Measurements from ENCODE around the gene CRB1.

Gene CRB1

DNA sequence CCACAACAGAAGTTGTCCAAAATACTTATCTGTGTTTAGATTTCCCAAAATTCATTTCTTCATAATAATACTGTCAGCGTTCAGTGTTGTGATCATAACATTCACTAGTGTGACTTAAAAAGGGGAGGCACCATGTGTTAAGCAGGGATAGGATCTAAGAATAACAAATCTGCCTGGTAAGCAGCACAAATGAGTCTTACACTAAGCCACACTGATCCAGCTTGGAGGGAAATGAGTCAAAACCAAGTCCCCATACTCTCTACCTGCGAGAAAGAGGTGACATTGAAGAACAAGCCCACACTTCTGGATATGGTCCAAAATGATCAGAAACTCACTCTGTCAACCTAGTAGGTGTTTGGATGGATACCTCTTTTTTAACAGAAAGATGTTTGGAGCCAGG, 145.5 kb downstream of the CRB1 start:
- Histone ChIP-seq H2AK5ac (ENCODE audit: low read length) (no peak overlapping the region), H3K36me3 (ENCODE audit: control insufficient read depth in 1 of 2, insufficient read depth in 2 of 2, low read length in 2 of 2) (no peaks in the 10 kb centered on the region), H2BK12ac (ENCODE audit: low read length) (no peak overlapping the region), H4K91ac (ENCODE audit: low read depth, low read length) (no peak overlapping the region), H3K4me1 (ENCODE audit: control insufficient read depth in 1 of 2, insufficient read depth in 2 of 2, low read length in 2 of 2) (no peaks in the 10 kb centered on the region), H3K79me1 (ENCODE audit: low read length) (no peaks in the 10 kb centered on the region), H3K23ac (ENCODE audit: low read length) (no peak overlapping the region), H3K9me3 (ENCODE audit: insufficient read depth, low read depth, low read length) (no peaks in the 10 kb centered on the region), H3K4ac (ENCODE audit: low read depth, low read length) (no peak overlapping the region), H3K27ac (ENCODE audit: low read depth, low read length) (no peak overlapping the region), H2AFZ (ENCODE audit: insufficient read depth, low read length, poor library complexity) (no peak overlapping the region), H3K14ac (ENCODE audit: low read length) (no peak overlapping the region), H3K18ac (ENCODE audit: low read length) (no peak overlapping the region), H3K4me2 (ENCODE audit: low read length) (no peak overlapping the region), H4K8ac (ENCODE audit: low read depth, low read length) (no peak overlapping the region), H3K27me3 (ENCODE audit: insufficient read depth, low read length) (no peaks in the 10 kb centered on the region), H3K4me3 (ENCODE audit: low read depth, low read length) (no peak overlapping the region), H2BK120ac (ENCODE audit: insufficient read depth, low read length, poor library complexity) (no peak overlapping the region), H4K12ac (ENCODE audit: low read depth, low read length) (no peak overlapping the region), H3K79me2 (ENCODE audit: control insufficient read depth, insufficient read depth, low read length, poor library complexity) (no peaks in the 10 kb centered on the region), H3K9ac (ENCODE audit: low read length) (no peak overlapping the region), H2BK5ac (ENCODE audit: low read depth, low read length, poor library complexity) (no peak overlapping the region)
- no CpG with 5 or more reads among the region's 2 CpGs for WGBS (ENCODE audit: extremely low coverage, insufficient coverage, insufficient read length)
- DNase-seq: no peak

DNA sequence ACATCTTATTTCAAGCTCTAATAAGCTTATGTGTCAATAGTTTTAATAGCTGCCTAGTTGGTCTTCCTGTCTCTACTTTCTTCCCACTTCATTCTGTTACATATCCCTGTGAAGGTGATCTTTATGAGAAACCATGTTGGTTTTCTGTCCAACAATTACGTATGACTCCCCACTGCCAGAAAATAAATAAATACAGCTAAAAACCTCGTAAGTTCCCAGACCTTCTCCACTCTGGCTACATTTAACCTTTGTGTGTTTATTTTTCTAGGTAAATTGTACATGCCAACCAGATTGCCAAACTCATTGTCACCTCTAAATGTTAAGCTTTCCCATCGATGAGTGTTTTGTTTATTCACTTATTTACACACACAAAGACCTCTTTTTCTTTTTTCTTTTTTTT, 147.2 kb downstream of the CRB1 start:
- no peaks in the 10 kb centered on the region for H3K4me1 ChIP-seq (ENCODE audit: control insufficient read depth in 1 of 2, insufficient read depth in 2 of 2, low read length in 2 of 2)
- H3K23ac ChIP-seq (ENCODE audit: low read length): no peak overlapping the region
- H3K27ac ChIP-seq (ENCODE audit: low read depth, low read length): no peak overlapping the region
- no peaks in the 10 kb centered on the region for H3K79me2 ChIP-seq (ENCODE audit: control insufficient read depth, insufficient read depth, low read length, poor library complexity)
- no CpG with 5 or more reads among the region's 3 CpGs for WGBS (ENCODE audit: extremely low coverage, insufficient coverage, insufficient read length)
- no peak overlapping the region for H3K4me2 ChIP-seq (ENCODE audit: low read length)
- H2AK5ac ChIP-seq (ENCODE audit: low read length): no peak overlapping the region
- H2AFZ ChIP-seq (ENCODE audit: insufficient read depth, low read length, poor library complexity): no peak overlapping the region
- no peak overlapping the region for H2BK5ac ChIP-seq (ENCODE audit: low read depth, low read length, poor library complexity)
- H3K18ac ChIP-seq (ENCODE audit: low read length): no peak overlapping the region
- H4K8ac ChIP-seq (ENCODE audit: low read depth, low read length): no peak overlapping the region
- no peak overlapping the region for H4K12ac ChIP-seq (ENCODE audit: low read depth, low read length)
- H3K4ac ChIP-seq (ENCODE audit: low read depth, low read length): no peak overlapping the region
- DNase-seq: no peak
- no peak overlapping the region for H4K91ac ChIP-seq (ENCODE audit: low read depth, low read length)
- no peaks in the 10 kb centered on the region for H3K79me1 ChIP-seq (ENCODE audit: low read length)
- H3K9ac ChIP-seq (ENCODE audit: low read length): no peak overlapping the region
- H3K4me3 ChIP-seq (ENCODE audit: low read depth, low read length): no peak overlapping the region
- no peaks in the 10 kb centered on the region for H3K9me3 ChIP-seq (ENCODE audit: insufficient read depth, low read depth, low read length)
- no peak overlapping the region for H3K14ac ChIP-seq (ENCODE audit: low read length)
- H3K27me3 ChIP-seq (ENCODE audit: insufficient read depth, low read length): no peaks in the 10 kb centered on the region
- no peaks in the 10 kb centered on the region for H3K36me3 ChIP-seq (ENCODE audit: control insufficient read depth in 1 of 2, insufficient read depth in 2 of 2, low read length in 2 of 2)
- H2BK12ac ChIP-seq (ENCODE audit: low read length): no peak overlapping the region
- H2BK120ac ChIP-seq (ENCODE audit: insufficient read depth, low read length, poor library complexity): no peak overlapping the region

DNA sequence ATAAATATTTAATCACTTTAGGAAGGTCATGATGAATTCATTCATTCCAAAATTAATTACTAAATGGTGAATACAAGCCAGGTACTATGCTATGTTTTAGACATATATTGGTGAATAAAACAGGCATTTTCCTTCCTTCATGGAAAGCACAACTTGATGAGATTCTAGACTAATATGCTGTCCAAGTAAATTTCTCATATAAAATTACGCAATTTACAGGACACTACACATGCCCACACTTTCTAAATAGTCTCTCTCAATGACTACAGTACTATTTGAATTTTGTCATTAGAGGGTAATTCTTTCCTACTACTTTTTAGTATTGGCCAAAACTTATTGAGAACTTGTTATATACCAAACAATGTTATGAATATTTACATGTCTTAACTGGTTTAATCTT, 150.6 kb downstream of the CRB1 start:
- Histone ChIP-seq H3K27me3 (ENCODE audit: insufficient read depth, low read length) (no peaks in the 10 kb centered on the region), H3K14ac (ENCODE audit: low read length) (no peak overlapping the region), H4K12ac (ENCODE audit: low read depth, low read length) (no peak overlapping the region), H2AK5ac (ENCODE audit: low read length) (no peak overlapping the region), H3K18ac (ENCODE audit: low read length) (no peak overlapping the region), H3K9me3 (ENCODE audit: insufficient read depth, low read depth, low read length) (no peaks in the 10 kb centered on the region), H4K91ac (ENCODE audit: low read depth, low read length) (no peak overlapping the region), H2AFZ (ENCODE audit: insufficient read depth, low read length, poor library complexity) (no peak overlapping the region), H3K79me1 (ENCODE audit: low read length) (no peaks in the 10 kb centered on the region), H3K23ac (ENCODE audit: low read length) (no peak overlapping the region), H3K36me3 (ENCODE audit: control insufficient read depth in 1 of 2, insufficient read depth in 2 of 2, low read length in 2 of 2) (no peaks in the 10 kb centered on the region), H3K4me1 (ENCODE audit: control insufficient read depth in 1 of 2, insufficient read depth in 2 of 2, low read length in 2 of 2) (no peaks in the 10 kb centered on the region), H3K79me2 (ENCODE audit: control insufficient read depth, insufficient read depth, low read length, poor library complexity) (no peaks in the 10 kb centered on the region), H2BK12ac (ENCODE audit: low read length) (no peak overlapping the region), H3K4me2 (ENCODE audit: low read length) (no peak overlapping the region), H3K27ac (ENCODE audit: low read depth, low read length) (no peak overlapping the region), H2BK5ac (ENCODE audit: low read depth, low read length, poor library complexity) (no peak overlapping the region), H4K8ac (ENCODE audit: low read depth, low read length) (no peak overlapping the region), H3K4ac (ENCODE audit: low read depth, low read length) (no peak overlapping the region), H3K4me3 (ENCODE audit: low read depth, low read length) (no peak overlapping the region), H3K9ac (ENCODE audit: low read length) (no peak overlapping the region), H2BK120ac (ENCODE audit: insufficient read depth, low read length, poor library complexity) (no peak overlapping the region)
- WGBS (ENCODE audit: extremely low coverage, insufficient coverage, insufficient read length): no CpG with 5 or more reads among the region's 1 CpG
- no peak for DNase-seq

DNA sequence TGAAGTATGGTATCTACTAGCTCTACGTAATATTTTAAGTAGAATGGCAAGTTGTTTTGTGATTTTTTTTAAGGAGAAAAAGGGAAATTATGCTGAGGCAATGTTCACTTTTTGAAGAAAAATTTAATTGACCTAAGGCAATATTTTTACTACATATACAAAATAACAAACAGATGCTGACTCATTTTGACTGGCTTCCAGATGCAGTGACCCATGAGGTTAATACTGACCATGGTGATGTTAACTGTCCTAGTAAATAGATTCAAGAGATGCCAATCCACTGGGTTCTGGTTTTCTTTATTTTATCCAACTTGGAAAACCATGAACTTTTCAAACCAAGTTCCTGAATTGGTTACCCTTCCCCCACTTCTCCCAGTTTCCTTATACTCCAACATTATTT, 154.9 kb downstream of the CRB1 start:
- Histone ChIP-seq H3K27me3 (ENCODE audit: insufficient read depth, low read length) (no peaks in the 10 kb centered on the region), H2BK120ac (ENCODE audit: insufficient read depth, low read length, poor library complexity) (no peak overlapping the region), H2BK5ac (ENCODE audit: low read depth, low read length, poor library complexity) (no peak overlapping the region), H3K27ac (ENCODE audit: low read depth, low read length) (no peak overlapping the region), H3K79me2 (ENCODE audit: control insufficient read depth, insufficient read depth, low read length, poor library complexity) (no peaks in the 10 kb centered on the region), H3K4me2 (ENCODE audit: low read length) (no peak overlapping the region), H4K12ac (ENCODE audit: low read depth, low read length) (no peak overlapping the region), H3K14ac (ENCODE audit: low read length) (no peak overlapping the region), H2BK12ac (ENCODE audit: low read length) (no peak overlapping the region), H3K23ac (ENCODE audit: low read length) (no peak overlapping the region), H3K36me3 (ENCODE audit: control insufficient read depth in 1 of 2, insufficient read depth in 2 of 2, low read length in 2 of 2) (no peaks in the 10 kb centered on the region), H3K18ac (ENCODE audit: low read length) (no peak overlapping the region), H4K8ac (ENCODE audit: low read depth, low read length) (no peak overlapping the region), H3K9ac (ENCODE audit: low read length) (no peak overlapping the region), H3K4ac (ENCODE audit: low read depth, low read length) (no peak overlapping the region), H4K91ac (ENCODE audit: low read depth, low read length) (no peak overlapping the region), H3K4me1 (ENCODE audit: control insufficient read depth in 1 of 2, insufficient read depth in 2 of 2, low read length in 2 of 2) (no peaks in the 10 kb centered on the region), H3K4me3 (ENCODE audit: low read depth, low read length) (no peak overlapping the region), H3K9me3 (ENCODE audit: insufficient read depth, low read depth, low read length) (no peaks in the 10 kb centered on the region), H3K79me1 (ENCODE audit: low read length) (no peaks in the 10 kb centered on the region), H2AFZ (ENCODE audit: insufficient read depth, low read length, poor library complexity) (no peak overlapping the region), H2AK5ac (ENCODE audit: low read length) (no peak overlapping the region)
- DNase-seq: no peak
- WGBS (ENCODE audit: extremely low coverage, insufficient coverage, insufficient read length): no CpG with 5 or more reads among the region's 1 CpG
